HG02970 (cell line): ENCODE results near the gene CDH20.

Experiments
- ATAC-seq: cut with Tn5 transposase; IDR thresholded peaks from one replicate; pipeline ENCODE4 v1.9.1; 2021; ENCODE audit warnings: mild to moderate bottlenecking, moderate library complexity, moderate number of reproducible peaks; ENCODE audit not compliant: unreplicated experiment, low FRiP score

CDH20 gene

GRCh38 chr18:61502472-61502871 is 169.2 kb downstream of the CDH20 start:
- no peak for ATAC-seq

GRCh38 chr18:61503688-61504087 is 170.5 kb downstream of the CDH20 start:
- no peak for ATAC-seq

GRCh38 chr18:61528961-61529360 is 195.7 kb downstream of the CDH20 start:
- no peak for ATAC-seq

GRCh38 chr18:61530681-61531080 is 197.5 kb downstream of the CDH20 start:
- ATAC-seq = no peak

GRCh38 chr18:61531182-61531581 is 198.0 kb downstream of the CDH20 start:
- ATAC-seq = no peak

GRCh38 chr18:61531891-61532290 is 198.7 kb downstream of the CDH20 start:
- no peak for ATAC-seq

- ATAC-seq = no peak
Measured at GRCh38 chr18:61535401-61535800, 202.2 kb downstream of the CDH20 start.

- ATAC-seq = no peak
Measured at GRCh38 chr18:61541673-61542072, 208.4 kb downstream of the CDH20 start.

GRCh38 chr18:61542596-61542995 is 209.4 kb downstream of the CDH20 start:
- ATAC-seq = no peak

- no peak for ATAC-seq
Measured at GRCh38 chr18:61543518-61543917, 210.3 kb downstream of the CDH20 start.

GRCh38 chr18:61544178-61544577 is 210.9 kb downstream of the CDH20 start:
- ATAC-seq = no peak

- ATAC-seq = no peak
Measured at GRCh38 chr18:61545281-61546245, 212.3 kb downstream of the CDH20 start.

GRCh38 chr18:61546590-61546989 is 213.4 kb downstream of the CDH20 start:
- no peak for ATAC-seq

GRCh38 chr18:61549416-61549815 is 216.2 kb downstream of the CDH20 start:
- no peak for ATAC-seq

GRCh38 chr18:61549889-61550288 is 216.7 kb downstream of the CDH20 start:
- no peak for ATAC-seq

GRCh38 chr18:61551586-61551985 is 218.4 kb downstream of the CDH20 start:
- no peak for ATAC-seq

GRCh38 chr18:61553045-61553659 is 219.9 kb downstream of the CDH20 start:
- no peak for ATAC-seq

- no peak for ATAC-seq
Measured at GRCh38 chr18:61554117-61554776, 221.0 kb downstream of the CDH20 start.

GRCh38 chr18:61554946-61555361 is 221.7 kb downstream of the CDH20 start:
- ATAC-seq = no peak

- ATAC-seq = no peak
Measured at GRCh38 chr18:61556316-61556715, 223.1 kb downstream of the CDH20 start.

GRCh38 chr18:61556862-61557261 is 223.6 kb downstream of the CDH20 start:
- ATAC-seq = no peak
